GM12875 (cell line): ENCODE measurements around the gene HBM.
A peak's percentile ranks its signal among the peaks of the same experiment; 100 is the strongest.

Experiments
- H3K4me3 ChIP-seq: one replicate; pipeline ENCODE4 v1.5.1; 2011; ENCODE audit warnings: low read depth, low read length, control low read depth
- CTCF ChIP-seq: IDR thresholded peaks from 2 replicates; pipeline ENCODE4 v1.5.1; 2011; ENCODE audit warnings: low read depth, mild to moderate bottlenecking, control low read depth, inconsistent platforms, low read length, moderate library complexity, borderline replicate concordance; ENCODE audit not compliant: insufficient read depth

The HBM gene

GRCh38 chr16:165539-166374, at the start of gene HBM:
Gene HBM, plus strand, starts transcription at chr16:165978. Its CDS starts 20 bp downstream, at chr16:165998.
- no peak for TF ChIP-seq CTCF
- H3K4me3 ChIP-seq = no peak within 1 kb of the TSS

- no peak for TF ChIP-seq CTCF
- no peak overlapping the region for H3K4me3 ChIP-seq
Measured at GRCh38 chr16:116015-116414, 49.8 kb upstream of the HBM start.

GRCh38 chr16:117379-118365, 48.1 kb upstream of the HBM start:
- no peak overlapping the region for H3K4me3 ChIP-seq
- TF ChIP-seq CTCF = peak; percentile 84

GRCh38 chr16:118857-119256, 46.9 kb upstream of the HBM start:
- no peak overlapping the region for H3K4me3 ChIP-seq
- TF ChIP-seq CTCF = no peak

GRCh38 chr16:119295-119694, 46.5 kb upstream of the HBM start:
- H3K4me3 ChIP-seq = no peak overlapping the region
- TF ChIP-seq CTCF = no peak

- H3K4me3 ChIP-seq = no peak overlapping the region
- TF ChIP-seq CTCF = no peak
Measured at GRCh38 chr16:119835-120491, 45.8 kb upstream of the HBM start.
